Measurements from ENCODE around the gene GADD45A. TPM values are rescaled to one million over a fixed set of nuclear protein-coding genes. Genes with fewer than 3 reads are reported as not detected.

The GADD45A gene
- total RNA-seq, 1 experiment from 2014 or later = 58.6 TPM

- Mint-ChIP-seq H3K9me3 (ENCODE audit: unreplicated experiment) (no peaks in the 10 kb centered on the region), H3K4me1 (ENCODE audit: low read depth, unreplicated experiment) (peaks cover 12% of the 10 kb centered on the region), H3K36me3 (ENCODE audit: insufficient read depth, unreplicated experiment) (peaks cover 54% of the 10 kb centered on the region), H3K27me3 (ENCODE audit: insufficient read depth, unreplicated experiment) (no peaks in the 10 kb centered on the region), H3K4me3 (ENCODE audit: unreplicated experiment) (peak overlapping the region; percentile 82), H3K27ac (ENCODE audit: unreplicated experiment) (peak overlapping the region; percentile 92)
- Histone ChIP-seq H3K4me1 (peaks cover 51% of the 10 kb centered on the region), H3K9me3 (no peaks in the 10 kb centered on the region), H3K36me3 (ENCODE audit: control insufficient read depth, insufficient read depth, low read length) (peaks cover 1% of the 10 kb centered on the region), H3K4me3 (ENCODE audit: low read depth, low read length) (peak overlapping the region; percentile 89), H3K27me3 (replicated peaks; ENCODE audit: control insufficient read depth, insufficient read depth, low read length) (no peaks in the 10 kb centered on the region)
- BruUV-seq (replicated peaks) = TSS peak; percentile 47
- DNase-seq = peak; percentile 66 to 86
- CTCF ChIA-PET = interaction anchor here (0.6 to 0.9 kb wide), 4 partner anchors 14 to 154 kb away, joined by 3 to 4 read pairs (median 4); no protein-coding TSS in a partner anchor
- intact Hi-C loops (cut with micrococcal nuclease; ENCODE audit: unreplicated experiment) = loop anchor here (1.0 to 5.0 kb wide), 3 partner anchors 39 to 151 kb away; no protein-coding TSS in a partner anchor
- POLR2A ChIA-PET = interaction anchor here (0.6 to 1.5 kb wide), 4 partner anchors 55 to 117 kb away, joined by 3 to 5 read pairs (median 4); no protein-coding TSS in a partner anchor
- no peak for TF ChIP-seq CTCF (IDR thresholded peaks at IDR 0.05; ENCODE audit: insufficient read depth in 1 of 2, low read depth in 1 of 2, low read length in 1 of 2, severe bottlenecking in 1 of 2, unreplicated experiment in 1 of 2)
Observed at GRCh38 chr1:67686267-67687197, 1.5 kb downstream of the GADD45A start.

GRCh38 chr1:67687198-67687545 is 2.2 kb downstream of the GADD45A start:
- POLR2A ChIA-PET = interaction anchor here (0.6 to 1.5 kb wide), 3 partner anchors 54 to 118 kb away, joined by 3 to 5 read pairs (median 5); no protein-coding TSS in a partner anchor
- H3K36me3 Mint-ChIP-seq (ENCODE audit: insufficient read depth, unreplicated experiment) = peaks cover 54% of the 10 kb centered on the region
- H3K9me3 ChIP-seq = no peaks in the 10 kb centered on the region
- no peaks in the 10 kb centered on the region for H3K9me3 Mint-ChIP-seq (ENCODE audit: unreplicated experiment)
- no peaks in the 10 kb centered on the region for H3K27me3 ChIP-seq (replicated peaks; ENCODE audit: control insufficient read depth, insufficient read depth, low read length)
- peak overlapping the region; percentile 82 for H3K4me3 Mint-ChIP-seq (ENCODE audit: unreplicated experiment)
- H3K4me1 Mint-ChIP-seq (ENCODE audit: low read depth, unreplicated experiment) = peaks cover 12% of the 10 kb centered on the region
- H3K36me3 ChIP-seq (ENCODE audit: control insufficient read depth, insufficient read depth, low read length) = peaks cover 1% of the 10 kb centered on the region
- DNase-seq = no peak
- TF ChIP-seq CTCF (IDR thresholded peaks at IDR 0.05; ENCODE audit: insufficient read depth in 1 of 2, low read depth in 1 of 2, low read length in 1 of 2, severe bottlenecking in 1 of 2, unreplicated experiment in 1 of 2) = no peak
- intact Hi-C loops (cut with micrococcal nuclease; ENCODE audit: unreplicated experiment) = loop anchor here (5.0 kb wide), 1 partner anchor 40 kb away; no protein-coding TSS in a partner anchor
- BruUV-seq (replicated peaks) = no TSS peak
- H3K27ac Mint-ChIP-seq (ENCODE audit: unreplicated experiment) = peak overlapping the region; percentile 92
- no peaks in the 10 kb centered on the region for H3K27me3 Mint-ChIP-seq (ENCODE audit: insufficient read depth, unreplicated experiment)
- CTCF ChIA-PET = interaction anchor here (0.6 kb wide), 2 partner anchors 13 to 73 kb away, joined by 4 read pairs; no protein-coding TSS in a partner anchor
- peaks cover 51% of the 10 kb centered on the region for H3K4me1 ChIP-seq
- H3K4me3 ChIP-seq (ENCODE audit: low read depth, low read length) = peak overlapping the region; percentile 89

- Mint-ChIP-seq H3K36me3 (ENCODE audit: insufficient read depth, unreplicated experiment) (peaks cover 54% of the 10 kb centered on the region), H3K4me3 (ENCODE audit: unreplicated experiment) (peak overlapping the region; percentile 82), H3K27ac (ENCODE audit: unreplicated experiment) (peak overlapping the region; percentile 90), H3K27me3 (ENCODE audit: insufficient read depth, unreplicated experiment) (no peaks in the 10 kb centered on the region), H3K4me1 (ENCODE audit: low read depth, unreplicated experiment) (peaks cover 12% of the 10 kb centered on the region), H3K9me3 (ENCODE audit: unreplicated experiment) (no peaks in the 10 kb centered on the region)
- Histone ChIP-seq H3K4me3 (ENCODE audit: low read depth, low read length) (peak overlapping the region; percentile 7; the same call in 1 of the 2 replicates), H3K9me3 (no peaks in the 10 kb centered on the region), H3K4me1 (peaks cover 50% of the 10 kb centered on the region), H3K36me3 (ENCODE audit: control insufficient read depth, insufficient read depth, low read length) (peaks cover 1% of the 10 kb centered on the region), H3K27me3 (replicated peaks; ENCODE audit: control insufficient read depth, insufficient read depth, low read length) (no peaks in the 10 kb centered on the region)
- intact Hi-C loops (cut with micrococcal nuclease; ENCODE audit: unreplicated experiment) = loop anchor here (5.0 kb wide), 1 partner anchor 40 kb away; no protein-coding TSS in a partner anchor
- CTCF ChIA-PET = interaction anchor here (0.6 kb wide), 1 partner anchor 72 kb away, joined by 4 read pairs; no protein-coding TSS in a partner anchor
- no peak for TF ChIP-seq CTCF (IDR thresholded peaks at IDR 0.05; ENCODE audit: insufficient read depth in 1 of 2, low read depth in 1 of 2, low read length in 1 of 2, severe bottlenecking in 1 of 2, unreplicated experiment in 1 of 2)
- no peak for DNase-seq
- POLR2A ChIA-PET = no interaction called here
- no TSS peak for BruUV-seq (replicated peaks)
Observed at GRCh38 chr1:67687649-67688048, 2.6 kb downstream of the GADD45A start.

Data from Caco-2 (cell line).